ENCODE results near the gene CIAO2A. TPM values are rescaled to one million over a fixed set of nuclear protein-coding genes. Genes with fewer than 3 reads are reported as not detected.

Gene CIAO2A
- total and polyA plus RNA-seq, 2 experiments from 2014 or later, result 228 to 256 TPM

DNA sequence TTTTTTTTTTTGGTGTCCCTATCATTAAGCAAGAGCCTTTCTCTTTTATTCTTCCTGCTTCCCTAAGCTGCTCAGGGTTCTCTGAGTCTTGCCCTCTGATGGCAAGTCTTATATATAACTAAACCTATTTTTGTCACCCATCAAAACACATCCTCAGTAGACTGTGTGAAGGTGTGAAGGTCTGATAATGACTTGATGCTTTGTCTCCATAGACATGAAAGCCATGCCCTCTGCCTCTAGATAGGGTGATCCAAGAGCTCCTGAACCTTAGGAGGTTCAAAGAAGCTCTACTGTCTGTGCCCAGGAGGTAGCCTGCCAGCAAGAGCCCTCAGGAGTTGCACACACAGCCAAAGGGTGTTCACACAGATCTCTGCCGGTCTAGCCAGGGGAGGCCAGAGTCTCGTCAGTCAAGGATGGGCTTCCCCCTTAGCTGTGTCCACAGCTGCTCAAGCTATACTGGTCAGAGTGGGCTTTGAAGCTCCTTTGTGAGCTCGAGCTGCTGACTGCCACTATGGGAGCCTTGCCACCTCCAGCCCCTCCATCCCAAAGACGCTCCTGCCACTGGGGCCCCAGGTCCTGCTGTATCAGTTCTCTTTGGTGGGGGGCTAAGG lies 44.8 kb upstream of the CIAO2A start:
- Histone ChIP-seq H3K4me2 (no peak overlapping the region), H3K9me3 (ENCODE audit: low read depth) (no peaks in the 10 kb centered on the region), H3K4me1 (ENCODE audit: insufficient read depth) (no peaks in the 10 kb centered on the region), H2AFZ (no peak overlapping the region), H4K20me1 (ENCODE audit: insufficient read depth, poor library complexity, severe bottlenecking) (no peaks in the 10 kb centered on the region), H3K9me2 (replicated peaks; ENCODE audit: insufficient read depth) (no peaks in the 10 kb centered on the region), H3K36me3 (replicated peaks; ENCODE audit: insufficient read depth, low read depth) (peaks cover 3% of the 10 kb centered on the region), H3K27ac (no peak overlapping the region), H3K4me3 (no peak overlapping the region), H3K27me3 (no peaks in the 10 kb centered on the region), H3K79me2 (no peaks in the 10 kb centered on the region)
- no peak for DNase-seq (ENCODE audit: low spot score)
- TF ChIP-seq, protein P1, sequence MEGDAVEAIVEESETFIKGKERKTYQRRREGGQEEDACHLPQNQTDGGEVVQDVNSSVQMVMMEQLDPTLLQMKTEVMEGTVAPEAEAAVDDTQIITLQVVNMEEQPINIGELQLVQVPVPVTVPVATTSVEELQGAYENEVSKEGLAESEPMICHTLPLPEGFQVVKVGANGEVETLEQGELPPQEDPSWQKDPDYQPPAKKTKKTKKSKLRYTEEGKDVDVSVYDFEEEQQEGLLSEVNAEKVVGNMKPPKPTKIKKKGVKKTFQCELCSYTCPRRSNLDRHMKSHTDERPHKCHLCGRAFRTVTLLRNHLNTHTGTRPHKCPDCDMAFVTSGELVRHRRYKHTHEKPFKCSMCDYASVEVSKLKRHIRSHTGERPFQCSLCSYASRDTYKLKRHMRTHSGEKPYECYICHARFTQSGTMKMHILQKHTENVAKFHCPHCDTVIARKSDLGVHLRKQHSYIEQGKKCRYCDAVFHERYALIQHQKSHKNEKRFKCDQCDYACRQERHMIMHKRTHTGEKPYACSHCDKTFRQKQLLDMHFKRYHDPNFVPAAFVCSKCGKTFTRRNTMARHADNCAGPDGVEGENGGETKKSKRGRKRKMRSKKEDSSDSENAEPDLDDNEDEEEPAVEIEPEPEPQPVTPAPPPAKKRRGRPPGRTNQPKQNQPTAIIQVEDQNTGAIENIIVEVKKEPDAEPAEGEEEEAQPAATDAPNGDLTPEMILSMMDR (IDR thresholded peaks at IDR 0.05; ENCODE audit: poor library complexity), result no peak
- TF ChIP-seq EZH2phosphoT487 (IDR thresholded peaks at IDR 0.05; ENCODE audit: low read depth, severe bottlenecking, unreplicated experiment) (no peak), EZH2 (IDR thresholded peaks at IDR 0.05; ENCODE audit: borderline replicate concordance) (no peak)
- 91% methylated on average over 4 of the region's 4 CpGs for WGBS (ENCODE audit: low lambda C conversion rate, missing lambda C conversion rate)

DNA sequence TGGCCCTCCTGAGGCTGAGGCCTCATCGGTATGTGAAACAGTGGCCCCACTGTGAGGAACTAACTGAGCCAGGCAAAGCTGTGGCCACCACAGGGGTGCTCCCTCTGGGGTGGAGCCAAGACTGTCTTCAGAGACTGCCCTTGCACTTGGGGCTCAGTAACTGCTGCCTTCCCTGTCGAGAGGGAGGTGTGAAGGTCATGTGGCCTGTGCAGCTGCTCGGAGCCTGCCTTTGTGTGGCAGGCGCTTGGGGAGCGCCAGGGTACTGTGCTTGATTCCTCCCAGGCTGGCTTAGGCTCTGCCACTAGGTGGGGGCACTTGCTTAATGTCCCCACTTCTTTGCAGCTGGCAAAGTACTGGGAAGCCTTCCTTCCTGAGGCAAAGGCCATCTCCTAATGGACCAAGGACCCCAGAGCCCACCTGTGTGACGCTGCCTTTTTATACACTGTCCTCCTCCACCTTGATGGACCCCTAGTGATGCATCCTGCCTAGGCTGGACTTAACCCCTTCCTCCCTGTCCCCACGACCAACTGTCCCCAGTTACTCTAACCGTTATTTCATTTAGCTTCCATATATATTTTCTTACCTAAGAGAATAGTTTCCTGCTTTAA lies 43.7 kb upstream of the CIAO2A start:
- DNase-seq (ENCODE audit: low spot score), result no peak
- H3K4me1 ChIP-seq (ENCODE audit: insufficient read depth), result no peaks in the 10 kb centered on the region
- 87% methylated on average over 8 of the region's 8 CpGs for WGBS (ENCODE audit: low lambda C conversion rate, missing lambda C conversion rate)
- H3K4me2 ChIP-seq, result no peak overlapping the region
- no peaks in the 10 kb centered on the region for H4K20me1 ChIP-seq (ENCODE audit: insufficient read depth, poor library complexity, severe bottlenecking)
- H2AFZ ChIP-seq, result no peak overlapping the region
- no peak overlapping the region for H3K27ac ChIP-seq
- H3K9me3 ChIP-seq (ENCODE audit: low read depth), result no peaks in the 10 kb centered on the region
- no peaks in the 10 kb centered on the region for H3K9me2 ChIP-seq (replicated peaks; ENCODE audit: insufficient read depth)
- H3K4me3 ChIP-seq, result no peak overlapping the region
- H3K79me2 ChIP-seq, result no peaks in the 10 kb centered on the region
- no peaks in the 10 kb centered on the region for H3K27me3 ChIP-seq
- TF ChIP-seq EZH2 (IDR thresholded peaks at IDR 0.05; ENCODE audit: borderline replicate concordance), result no peak
- no peak for TF ChIP-seq EZH2phosphoT487 (IDR thresholded peaks at IDR 0.05; ENCODE audit: low read depth, severe bottlenecking, unreplicated experiment)
- H3K36me3 ChIP-seq (replicated peaks; ENCODE audit: insufficient read depth, low read depth), result peaks cover 3% of the 10 kb centered on the region

DNA sequence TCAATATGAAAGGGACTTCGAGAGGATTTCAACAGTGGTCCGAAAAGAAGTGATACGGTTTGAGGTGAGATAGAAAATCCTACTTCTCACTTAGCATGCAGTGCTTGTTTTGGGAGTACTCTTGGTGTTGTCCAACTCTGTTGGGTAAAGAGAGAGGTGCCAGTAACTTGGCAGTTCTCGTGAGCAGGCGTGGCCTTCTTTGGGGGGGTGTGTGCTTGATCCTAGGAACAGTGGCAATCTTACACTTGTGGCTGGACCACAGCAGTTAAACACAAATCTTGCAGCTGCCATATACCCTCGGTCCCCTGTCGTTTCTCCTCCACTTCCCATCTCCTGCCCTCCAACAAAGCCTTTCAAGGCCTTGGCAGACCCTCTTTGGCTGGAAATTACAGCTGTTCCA lies 42.7 kb upstream of the CIAO2A start:
- Histone ChIP-seq H3K27me3 (no peaks in the 10 kb centered on the region), H3K4me2 (no peak overlapping the region), H3K27ac (no peak overlapping the region), H3K79me2 (no peaks in the 10 kb centered on the region), H3K9me2 (replicated peaks; ENCODE audit: insufficient read depth) (no peaks in the 10 kb centered on the region), H2AFZ (no peak overlapping the region), H3K36me3 (replicated peaks; ENCODE audit: insufficient read depth, low read depth) (peaks cover 3% of the 10 kb centered on the region), H3K4me3 (no peak overlapping the region), H3K9me3 (ENCODE audit: low read depth) (no peaks in the 10 kb centered on the region), H3K4me1 (ENCODE audit: insufficient read depth) (no peaks in the 10 kb centered on the region), H4K20me1 (ENCODE audit: insufficient read depth, poor library complexity, severe bottlenecking) (no peaks in the 10 kb centered on the region)
- 98% methylated on average over 7 of the region's 7 CpGs for WGBS (ENCODE audit: low lambda C conversion rate, missing lambda C conversion rate)
- no peak for DNase-seq (ENCODE audit: low spot score)
- TF ChIP-seq EZH2 (IDR thresholded peaks at IDR 0.05; ENCODE audit: borderline replicate concordance), result no peak
- TF ChIP-seq EZH2phosphoT487 (IDR thresholded peaks at IDR 0.05; ENCODE audit: low read depth, severe bottlenecking, unreplicated experiment), result no peak
- TF ChIP-seq, protein P1 (IDR thresholded peaks at IDR 0.05; ENCODE audit: poor library complexity), result no peak

DNA sequence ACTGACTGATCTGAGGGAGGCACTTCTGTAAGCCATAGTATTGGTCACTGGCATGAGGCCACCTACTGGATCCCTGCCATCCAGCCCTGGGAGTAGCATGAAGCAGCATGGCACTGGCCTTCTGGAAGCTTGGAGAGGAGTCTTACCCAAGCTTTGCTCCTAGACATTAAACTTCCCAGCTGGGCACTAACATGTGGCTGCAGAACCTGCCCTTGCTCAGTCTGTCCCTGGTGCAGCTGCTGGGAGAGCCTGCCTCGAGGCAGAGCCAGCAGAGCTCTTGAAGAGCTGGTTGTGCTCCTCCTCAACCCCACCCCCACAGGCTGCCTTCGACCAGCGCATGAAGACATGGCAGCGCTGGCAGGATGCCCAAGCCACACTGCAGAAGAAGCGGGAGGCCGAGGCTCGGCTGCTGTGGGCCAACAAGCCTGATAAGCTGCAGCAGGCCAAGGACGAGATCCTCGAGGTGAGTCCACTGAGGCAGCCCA lies 40.7 kb upstream of the CIAO2A start:
- no peaks in the 10 kb centered on the region for H3K79me2 ChIP-seq
- H3K4me2 ChIP-seq, result no peak overlapping the region
- no peaks in the 10 kb centered on the region for H3K9me2 ChIP-seq (replicated peaks; ENCODE audit: insufficient read depth)
- no peak overlapping the region for H2AFZ ChIP-seq
- no peak overlapping the region for H3K4me3 ChIP-seq
- 87% methylated on average over 9 of the region's 9 CpGs for WGBS (ENCODE audit: low lambda C conversion rate, missing lambda C conversion rate)
- no peaks in the 10 kb centered on the region for H3K9me3 ChIP-seq (ENCODE audit: low read depth)
- TF ChIP-seq EZH2phosphoT487 (IDR thresholded peaks at IDR 0.05; ENCODE audit: low read depth, severe bottlenecking, unreplicated experiment) (no peak), EZH2 (IDR thresholded peaks at IDR 0.05; ENCODE audit: borderline replicate concordance) (no peak)
- TF ChIP-seq, protein P1 (IDR thresholded peaks at IDR 0.05; ENCODE audit: poor library complexity), result no peak
- H3K4me1 ChIP-seq (ENCODE audit: insufficient read depth), result no peaks in the 10 kb centered on the region
- H4K20me1 ChIP-seq (ENCODE audit: insufficient read depth, poor library complexity, severe bottlenecking), result no peaks in the 10 kb centered on the region
- no peaks in the 10 kb centered on the region for H3K27me3 ChIP-seq
- H3K36me3 ChIP-seq (replicated peaks; ENCODE audit: insufficient read depth, low read depth), result no peaks in the 10 kb centered on the region
- no peak for DNase-seq (ENCODE audit: low spot score)
- H3K27ac ChIP-seq, result no peak overlapping the region
